ENCODE data around the gene ANTXR2. TPM values are rescaled to one million over a fixed set of nuclear protein-coding genes. Genes with fewer than 3 reads are reported as not detected.

The ANTXR2 gene
- total RNA-seq, 6 donors from 2014 or later, result 26.0 to 61.0 (median 37.5) TPM

DNA sequence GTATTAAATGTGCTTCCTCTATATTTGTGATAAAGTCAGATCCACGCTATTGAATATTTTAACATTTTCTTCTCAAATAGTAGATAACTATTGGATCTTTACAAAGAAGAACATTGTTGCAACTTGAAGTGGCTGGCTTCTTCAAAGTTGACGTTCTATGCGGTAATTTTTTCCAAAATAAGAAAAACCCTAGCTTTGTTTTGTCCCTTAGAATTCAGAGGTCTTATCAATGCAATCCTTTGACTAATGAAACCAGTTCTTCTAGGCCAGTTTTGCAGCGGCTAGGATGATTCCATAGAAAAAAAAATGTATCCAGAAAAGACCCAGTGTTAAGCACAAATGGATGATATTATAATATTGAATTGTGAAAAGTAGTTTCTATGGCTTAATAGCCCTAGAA lies 89.6 kb downstream of the ANTXR2 start:
- Histone ChIP-seq H3K27ac (no peak overlapping the region), H3K9me3 (no peaks in the 10 kb centered on the region), H3K36me3 (peaks cover 0 to 18% (median 0%) of the 10 kb centered on the region in 4 donors), H3K4me1 (peaks cover 0 to 3% (median 0%) of the 10 kb centered on the region in 4 donors), H3K27me3 (no peaks in the 10 kb centered on the region), H3K4me3 (no peak overlapping the region)
- DNase-seq, result no peak
- TF ChIP-seq POLR2A (IDR thresholded peaks at IDR 0.05) (no peak), POLR2AphosphoS5 (IDR thresholded peaks at IDR 0.05) (no peak), EP300 (IDR thresholded peaks at IDR 0.05) (no peak)
- TF ChIP-seq, protein P1, sequence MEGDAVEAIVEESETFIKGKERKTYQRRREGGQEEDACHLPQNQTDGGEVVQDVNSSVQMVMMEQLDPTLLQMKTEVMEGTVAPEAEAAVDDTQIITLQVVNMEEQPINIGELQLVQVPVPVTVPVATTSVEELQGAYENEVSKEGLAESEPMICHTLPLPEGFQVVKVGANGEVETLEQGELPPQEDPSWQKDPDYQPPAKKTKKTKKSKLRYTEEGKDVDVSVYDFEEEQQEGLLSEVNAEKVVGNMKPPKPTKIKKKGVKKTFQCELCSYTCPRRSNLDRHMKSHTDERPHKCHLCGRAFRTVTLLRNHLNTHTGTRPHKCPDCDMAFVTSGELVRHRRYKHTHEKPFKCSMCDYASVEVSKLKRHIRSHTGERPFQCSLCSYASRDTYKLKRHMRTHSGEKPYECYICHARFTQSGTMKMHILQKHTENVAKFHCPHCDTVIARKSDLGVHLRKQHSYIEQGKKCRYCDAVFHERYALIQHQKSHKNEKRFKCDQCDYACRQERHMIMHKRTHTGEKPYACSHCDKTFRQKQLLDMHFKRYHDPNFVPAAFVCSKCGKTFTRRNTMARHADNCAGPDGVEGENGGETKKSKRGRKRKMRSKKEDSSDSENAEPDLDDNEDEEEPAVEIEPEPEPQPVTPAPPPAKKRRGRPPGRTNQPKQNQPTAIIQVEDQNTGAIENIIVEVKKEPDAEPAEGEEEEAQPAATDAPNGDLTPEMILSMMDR (IDR thresholded peaks at IDR 0.05), result no peak
- 82 to 96% methylated on average over 4 of the region's 4 CpGs for WGBS, 2 donors
- no peak for ATAC-seq (ENCODE audit: low FRiP score in 2 of 2)

DNA sequence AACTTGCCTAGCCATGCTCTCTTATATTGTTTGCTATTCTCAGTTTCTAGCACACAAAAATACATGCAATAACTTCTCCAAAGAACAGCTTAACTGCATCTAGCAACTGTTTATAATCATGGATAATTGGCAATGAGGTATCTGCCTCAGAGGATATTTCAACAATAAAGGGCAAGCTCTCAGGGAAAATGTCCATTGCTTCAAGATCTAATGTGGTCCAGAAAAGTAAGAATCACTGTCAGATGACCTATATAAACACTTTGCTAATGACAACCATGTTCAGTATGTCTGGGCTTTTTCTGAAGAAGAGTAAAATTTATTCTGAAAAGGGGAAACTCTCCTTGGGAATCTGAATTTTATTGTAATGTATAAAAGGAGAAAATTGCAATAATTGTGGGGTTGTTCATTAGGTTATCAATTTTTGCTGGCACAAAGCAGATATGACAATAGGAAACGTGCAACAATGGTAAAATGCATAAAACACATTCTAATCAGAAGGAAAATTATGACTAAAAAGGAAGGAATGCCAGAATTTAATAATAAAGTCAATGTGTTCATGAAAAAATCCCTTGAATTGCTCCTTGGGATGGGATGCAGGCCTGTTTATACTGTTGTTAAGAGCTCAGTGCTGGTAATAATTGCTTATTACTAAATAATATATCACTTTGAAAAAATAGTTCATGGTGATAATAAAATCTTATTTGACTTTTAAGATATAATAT lies 90.3 kb downstream of the ANTXR2 start:
- TF ChIP-seq POLR2AphosphoS5 (IDR thresholded peaks at IDR 0.05), result no peak
- TF ChIP-seq, protein P1 (IDR thresholded peaks at IDR 0.05), result no peak
- no peak for TF ChIP-seq EP300 (IDR thresholded peaks at IDR 0.05)
- TF ChIP-seq POLR2A (IDR thresholded peaks at IDR 0.05), result no peak
- Histone ChIP-seq H3K27ac (no peak overlapping the region), H3K9me3 (no peaks in the 10 kb centered on the region), H3K36me3 (peaks cover 0 to 23% (median 1%) of the 10 kb centered on the region in 4 donors), H3K4me3 (no peak overlapping the region), H3K4me1 (peaks cover 0 to 3% (median 0%) of the 10 kb centered on the region in 4 donors), H3K27me3 (no peaks in the 10 kb centered on the region)
- DNase-seq (no peak), ATAC-seq (ENCODE audit: low FRiP score in 2 of 2) (no peak)
- WGBS, 2 donors, result 78 to 81% methylated on average over 1 of the region's 1 CpG

DNA sequence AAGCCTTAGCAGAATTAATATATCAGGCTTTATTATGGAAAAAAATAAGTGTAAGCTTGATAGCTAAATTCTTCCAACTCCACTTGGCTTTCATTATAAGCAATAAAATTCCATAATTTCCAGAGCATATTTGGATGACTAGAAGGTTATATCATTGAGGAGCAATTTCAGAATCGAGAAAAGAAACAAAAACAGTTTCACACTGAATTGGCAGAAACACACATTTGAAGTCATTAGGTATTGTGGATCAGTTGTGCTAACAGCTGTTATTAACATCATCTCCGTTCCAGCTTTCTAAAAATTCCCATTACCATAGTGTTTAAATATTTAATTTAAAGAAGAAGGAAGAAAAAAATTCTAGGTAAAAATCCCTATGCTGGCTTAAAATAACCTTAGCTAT lies 92.6 kb downstream of the ANTXR2 start:
- DNase-seq, result no peak
- WGBS, 2 donors, result 85 to 90% methylated on average over 2 of the region's 2 CpGs
- no peak for TF ChIP-seq POLR2AphosphoS5 (IDR thresholded peaks at IDR 0.05)
- TF ChIP-seq, protein P1 (IDR thresholded peaks at IDR 0.05), result no peak
- TF ChIP-seq POLR2A (IDR thresholded peaks at IDR 0.05), result no peak
- TF ChIP-seq EP300 (IDR thresholded peaks at IDR 0.05), result no peak

DNA sequence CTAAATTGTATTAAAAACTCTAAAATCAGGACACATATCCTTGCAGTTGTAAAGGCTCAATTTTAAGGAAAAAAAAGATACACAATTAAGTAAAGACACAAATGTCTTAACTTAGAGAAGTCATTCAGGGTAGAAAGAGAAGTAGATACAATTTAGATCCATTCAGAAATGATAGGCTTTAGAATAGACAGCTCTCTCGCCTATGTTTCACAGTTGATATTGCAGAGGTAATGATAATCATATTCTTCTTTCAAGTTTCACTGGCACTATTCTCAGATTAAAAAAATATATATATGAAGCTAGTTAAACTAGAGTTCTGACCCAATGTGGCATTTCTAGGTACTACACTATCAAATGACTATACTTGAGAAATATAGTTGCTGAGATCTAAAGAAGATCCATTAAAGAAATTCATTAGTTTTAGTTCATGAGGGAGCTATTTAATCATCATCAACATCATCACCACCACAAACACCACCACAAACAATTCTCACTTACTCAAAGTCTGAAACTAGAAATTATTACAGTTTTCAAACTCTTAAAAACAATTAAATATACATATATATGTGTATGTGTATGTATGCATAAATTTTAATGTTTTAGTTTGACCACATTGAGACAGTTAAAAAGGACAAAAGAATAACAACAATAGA lies 93.1 kb downstream of the ANTXR2 start:
- no peak for ATAC-seq (ENCODE audit: low FRiP score in 2 of 2)

More for the DNA sequence above, 92.6 kb downstream of the ANTXR2 start:
- no peak overlapping the region for H3K4me3 ChIP-seq
- ATAC-seq (ENCODE audit: low FRiP score in 2 of 2), result no peak
- H3K27ac ChIP-seq, result no peak overlapping the region
- H3K4me1 ChIP-seq, result no peaks in the 10 kb centered on the region
- no peaks in the 10 kb centered on the region for H3K27me3 ChIP-seq
- no peaks in the 10 kb centered on the region for H3K9me3 ChIP-seq
- H3K36me3 ChIP-seq, result peaks cover 4 to 39% (median 8%) of the 10 kb centered on the region in 4 donors

More for the DNA sequence above, 93.1 kb downstream of the ANTXR2 start:
- H3K9me3 ChIP-seq, result no peaks in the 10 kb centered on the region
- no peak overlapping the region for H3K27ac ChIP-seq
- H3K4me1 ChIP-seq, result no peaks in the 10 kb centered on the region
- WGBS, 2 donors, result 89 to 95% methylated on average over 1 of the region's 1 CpG
- H3K27me3 ChIP-seq, result no peaks in the 10 kb centered on the region
- no peak for TF ChIP-seq EP300 (IDR thresholded peaks at IDR 0.05)
- TF ChIP-seq POLR2AphosphoS5 (IDR thresholded peaks at IDR 0.05), result no peak
- TF ChIP-seq, protein P1 (IDR thresholded peaks at IDR 0.05), result no peak
- no peak for TF ChIP-seq POLR2A (IDR thresholded peaks at IDR 0.05)
- DNase-seq, result no peak
- H3K4me3 ChIP-seq, result no peak overlapping the region
- H3K36me3 ChIP-seq, result peaks cover 4 to 39% (median 8%) of the 10 kb centered on the region in 4 donors
